Gastroesophageal sphincter (tissue), 4 donors: ENCODE measurements around the gene LIX1. TPM values are rescaled to one million over a fixed set of nuclear protein-coding genes. Genes with fewer than 3 reads are reported as not detected.

Source experiments
- ATAC-seq: fragments of 150-250 bp; one replicate; pipeline ENCODE4 v1.9.1; 2016; ENCODE audit warnings: mild to moderate bottlenecking, moderate library complexity
- H3K27ac ChIP-seq, 4 donors: fragments of 200-600 bp; sonication (generic) in 3 of 4; 1 replicate in 3 of 4; 2 replicates in 1 of 4; pipeline ENCODE4 v1.5.1; 2016 to 2019
- H3K27me3 ChIP-seq: fragments of 200-600 bp; sonication (generic); one replicate; pipeline ENCODE4 v1.5.1; 2019
- H3K36me3 ChIP-seq, 2 donors: fragments of 200-600 bp; sonication (generic); one replicate each; pipeline ENCODE4 v1.5.1; 2019; ENCODE audit warnings: control low read depth in 1 of 2
- H3K4me1 ChIP-seq, 3 donors: fragments of 200-600 bp; sonication (generic); 1 replicate in 2 of 3; 2 replicates in 1 of 3; pipeline ENCODE4 v1.5.1; 2016 to 2019; ENCODE audit warnings: control low read depth in 2 of 3
- H3K4me3 ChIP-seq, 2 donors: fragments of 200-600 bp; sonication (generic); one replicate each; pipeline ENCODE4 v1.5.1; 2019; ENCODE audit warnings: mild to moderate bottlenecking in 1 of 2, moderate library complexity in 1 of 2
- H3K9me3 ChIP-seq, 3 donors: fragments of 200-600 bp; sonication (generic); one replicate each; pipeline ENCODE4 v1.5.1; 2017 to 2019; ENCODE audit warnings: control low read depth in 2 of 3
- EP300 ChIP-seq: sonication (generic); formaldehyde crosslinking; IDR thresholded peaks from one replicate; pipeline ENCODE4 v1.6.1; 2017; ENCODE audit warnings: antibody characterized with exemption, mild to moderate bottlenecking
- POLR2A ChIP-seq, 2 donors: fragments of 450-650 bp; IDR thresholded peaks; one replicate each; pipeline ENCODE4 v1.6.1; 2017; ENCODE audit warnings: antibody characterized with exemption in 2 of 2, mild to moderate bottlenecking in 2 of 2, moderate library complexity in 1 of 2
- POLR2AphosphoS5 ChIP-seq: sonication (generic); formaldehyde crosslinking; IDR thresholded peaks from one replicate; pipeline ENCODE4 v1.6.1; 2017; ENCODE audit warnings: antibody characterized with exemption
- WGBS, 2 donors: methylation state at CpG; one replicate each; pipeline ENCODE4 v1.1.5; 2018; ENCODE audit warnings: low coverage in 1 of 2; 5-methylcytosine and 5-hydroxymethylcytosine counted together
- total RNA-seq, 4 donors: library from RNA; depleted of rRNA; stranded (reverse); fragments of >200 nt; gene quantifications; one replicate each; pipeline ENCODE4 v1.1.0, GENCODE V29; 2016
- TF ChIP-seq, protein P1 (sequence below), 4 experiments: fragments of 200-600 bp in 2 of 4; fragments of 450-650 bp in 2 of 4; sonication (generic) in 1 of 4; IDR thresholded peaks; one replicate each; pipeline ENCODE4 v1.5.1; 2017 to 2019; ENCODE audit warnings: antibody characterized with exemption in 4 of 4, mild to moderate bottlenecking in 2 of 4, moderate library complexity in 2 of 4

LIX1 gene
- total RNA-seq, 4 donors from 2014 or later = 0.08 to 1.1 (median 0.67) TPM; not detected in 1

DNA sequence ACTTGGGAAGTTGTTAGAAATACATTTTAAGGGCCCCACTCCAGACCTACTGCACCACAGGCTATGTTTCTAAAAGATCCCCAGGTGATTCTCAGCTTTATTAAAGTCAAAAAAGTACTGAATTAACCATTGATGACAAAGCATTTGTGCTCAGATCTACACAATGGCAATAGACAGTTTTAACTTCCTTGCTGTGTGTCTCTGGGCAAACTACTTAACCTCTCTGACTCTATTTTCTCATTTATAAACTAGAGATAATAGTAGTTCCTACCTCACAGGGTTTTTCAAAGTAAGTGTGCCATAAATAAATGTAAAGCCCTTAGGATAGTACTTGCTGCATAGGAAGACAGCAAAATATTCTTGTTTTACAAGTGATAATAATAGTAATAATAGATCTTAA, 66.3 kb downstream of the LIX1 start:
- no peak overlapping the region for H3K27ac ChIP-seq
- ATAC-seq = no peak
- no peak for TF ChIP-seq POLR2AphosphoS5
- no peak for TF ChIP-seq POLR2A (IDR thresholded peaks at IDR 0.05)
- TF ChIP-seq, protein P1, sequence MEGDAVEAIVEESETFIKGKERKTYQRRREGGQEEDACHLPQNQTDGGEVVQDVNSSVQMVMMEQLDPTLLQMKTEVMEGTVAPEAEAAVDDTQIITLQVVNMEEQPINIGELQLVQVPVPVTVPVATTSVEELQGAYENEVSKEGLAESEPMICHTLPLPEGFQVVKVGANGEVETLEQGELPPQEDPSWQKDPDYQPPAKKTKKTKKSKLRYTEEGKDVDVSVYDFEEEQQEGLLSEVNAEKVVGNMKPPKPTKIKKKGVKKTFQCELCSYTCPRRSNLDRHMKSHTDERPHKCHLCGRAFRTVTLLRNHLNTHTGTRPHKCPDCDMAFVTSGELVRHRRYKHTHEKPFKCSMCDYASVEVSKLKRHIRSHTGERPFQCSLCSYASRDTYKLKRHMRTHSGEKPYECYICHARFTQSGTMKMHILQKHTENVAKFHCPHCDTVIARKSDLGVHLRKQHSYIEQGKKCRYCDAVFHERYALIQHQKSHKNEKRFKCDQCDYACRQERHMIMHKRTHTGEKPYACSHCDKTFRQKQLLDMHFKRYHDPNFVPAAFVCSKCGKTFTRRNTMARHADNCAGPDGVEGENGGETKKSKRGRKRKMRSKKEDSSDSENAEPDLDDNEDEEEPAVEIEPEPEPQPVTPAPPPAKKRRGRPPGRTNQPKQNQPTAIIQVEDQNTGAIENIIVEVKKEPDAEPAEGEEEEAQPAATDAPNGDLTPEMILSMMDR (IDR thresholded peaks at IDR 0.05) = no peak
- no peak for TF ChIP-seq EP300
- no peak overlapping the region for H3K4me3 ChIP-seq
- H3K36me3 ChIP-seq = no peaks in the 10 kb centered on the region
- no peaks in the 10 kb centered on the region for H3K27me3 ChIP-seq
- H3K9me3 ChIP-seq = no peaks in the 10 kb centered on the region
- H3K4me1 ChIP-seq = peaks cover 0 to 7% (median 0%) of the 10 kb centered on the region in 3 donors

DNA sequence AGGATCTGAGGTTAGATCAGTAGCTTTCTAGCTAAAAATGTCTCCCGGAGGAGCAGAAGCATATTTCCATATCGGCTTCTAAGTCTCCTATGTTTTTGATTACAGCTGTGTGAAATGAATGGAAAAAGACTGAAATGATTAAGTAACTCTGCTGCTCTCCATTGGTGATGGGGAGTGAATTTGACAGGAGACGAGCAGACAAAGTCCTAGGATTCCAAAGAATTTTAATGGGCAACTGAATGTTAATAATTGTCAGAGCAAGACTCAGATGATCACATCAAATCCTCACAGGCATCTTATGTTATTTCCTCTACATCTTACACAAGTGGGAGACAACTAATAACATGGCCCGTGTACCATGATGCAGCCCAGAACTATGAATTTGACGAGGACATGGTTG, 66.8 kb downstream of the LIX1 start:
- H3K27me3 ChIP-seq = no peaks in the 10 kb centered on the region
- no peaks in the 10 kb centered on the region for H3K36me3 ChIP-seq
- no peak overlapping the region for H3K4me3 ChIP-seq
- H3K9me3 ChIP-seq = no peaks in the 10 kb centered on the region
- H3K4me1 ChIP-seq = peaks cover 0 to 11% (median 0%) of the 10 kb centered on the region in 3 donors
- WGBS, 2 donors = 87 to 95% methylated on average over 5 of the region's 5 CpGs
- no peak for ATAC-seq
- no peak overlapping the region for H3K27ac ChIP-seq
- TF ChIP-seq POLR2A (IDR thresholded peaks at IDR 0.05) (no peak), POLR2AphosphoS5 (no peak), EP300 (no peak)
- TF ChIP-seq, protein P1 (IDR thresholded peaks at IDR 0.05) = no peak

DNA sequence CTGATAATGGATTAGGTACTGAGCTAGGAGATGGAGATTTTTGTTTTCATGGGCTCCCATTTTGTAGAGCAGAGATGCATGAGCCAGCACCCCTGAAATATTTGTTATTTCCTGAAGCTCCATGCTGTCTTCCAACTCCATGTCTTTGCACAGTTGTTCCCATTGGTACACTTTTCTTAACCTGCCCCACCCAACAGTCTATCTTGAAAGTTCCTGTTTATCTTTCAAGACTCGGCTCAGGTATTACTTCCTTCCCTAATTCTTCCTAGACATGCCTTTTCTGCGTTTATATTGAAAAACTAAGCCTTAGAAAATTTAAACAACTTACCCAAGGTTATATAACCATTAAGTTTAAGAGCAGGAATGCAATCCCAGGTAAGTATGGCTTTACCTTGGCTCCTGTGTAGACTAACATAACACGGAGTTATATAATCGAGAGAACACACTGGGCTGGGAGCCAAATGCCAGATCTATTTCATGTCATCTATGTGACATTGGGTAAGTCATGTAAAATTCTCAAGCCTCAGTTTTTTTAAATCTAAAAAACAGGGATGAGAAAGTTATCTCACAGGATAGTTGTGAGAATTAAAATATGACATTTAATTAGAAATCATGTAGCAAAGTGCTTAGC, 67.4 kb downstream of the LIX1 start:
- no peaks in the 10 kb centered on the region for H3K36me3 ChIP-seq
- 53 to 71% methylated on average over 4 of the region's 4 CpGs for whole genome bisulfite sequencing, 2 donors
- ATAC-seq = no peak
- no peaks in the 10 kb centered on the region for H3K9me3 ChIP-seq
- TF ChIP-seq POLR2A (IDR thresholded peaks at IDR 0.05) (no peak), EP300 (no peak), POLR2AphosphoS5 (no peak)
- TF ChIP-seq, protein P1 (IDR thresholded peaks at IDR 0.05) = no peak
- H3K4me1 ChIP-seq = peaks cover 0 to 15% (median 0%) of the 10 kb centered on the region in 3 donors
- no peak overlapping the region for H3K27ac ChIP-seq
- no peaks in the 10 kb centered on the region for H3K27me3 ChIP-seq
- H3K4me3 ChIP-seq = no peak overlapping the region

DNA sequence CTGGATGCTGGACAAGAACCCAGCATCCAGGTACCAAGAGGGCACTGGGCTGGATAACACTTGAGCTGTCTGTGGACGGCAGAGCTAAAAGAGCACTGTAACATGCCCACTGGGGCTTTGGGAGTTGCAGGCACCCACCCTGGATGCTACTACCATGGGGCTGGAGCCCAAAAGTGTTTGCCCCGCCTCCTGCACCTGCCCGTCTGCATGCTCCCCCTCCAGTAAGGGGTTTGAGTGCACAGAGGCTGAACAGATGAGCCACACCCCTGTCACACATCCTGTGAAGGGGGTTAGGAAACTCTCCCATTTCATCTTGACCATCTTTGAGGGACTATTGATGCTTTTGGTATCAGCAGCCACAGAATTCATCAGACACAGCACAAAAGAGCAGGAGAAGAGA, 69.0 kb downstream of the LIX1 start:
- TF ChIP-seq POLR2A (IDR thresholded peaks at IDR 0.05) (no peak), POLR2AphosphoS5 (no peak), EP300 (no peak)
- TF ChIP-seq, protein P1 (IDR thresholded peaks at IDR 0.05) = no peak
- H3K4me3 ChIP-seq = no peak overlapping the region
- ATAC-seq = no peak
- no peak overlapping the region for H3K27ac ChIP-seq
- H3K36me3 ChIP-seq = no peaks in the 10 kb centered on the region
- no peaks in the 10 kb centered on the region for H3K9me3 ChIP-seq
- WGBS, 2 donors = 80% methylated on average over 1 of the region's 3 CpGs; no CpG with 5 or more reads in 1 of the 2 donors
- H3K4me1 ChIP-seq = peaks cover 0 to 15% (median 0%) of the 10 kb centered on the region in 3 donors
- H3K27me3 ChIP-seq = no peaks in the 10 kb centered on the region

DNA sequence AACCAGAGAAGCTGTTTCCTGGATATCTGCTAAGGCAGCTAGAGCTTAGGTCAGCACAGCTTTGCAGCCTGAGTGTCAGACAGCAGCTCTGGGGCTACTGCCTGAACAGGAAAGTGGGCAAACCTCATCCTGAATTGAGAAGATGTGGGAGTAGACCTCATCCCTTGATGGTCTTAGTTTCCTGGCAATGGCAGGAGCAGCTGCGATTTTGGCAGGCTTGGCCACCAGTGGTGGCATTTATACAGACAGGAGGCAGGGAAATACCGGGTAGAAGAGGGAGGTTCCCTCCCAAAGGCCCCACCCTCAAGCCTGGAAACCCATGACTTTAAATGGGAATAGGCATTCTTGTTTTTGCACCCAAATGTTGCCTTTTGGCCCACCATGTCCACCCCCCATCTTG, 69.7 kb downstream of the LIX1 start:
- Histone ChIP-seq H3K27me3 (no peaks in the 10 kb centered on the region), H3K9me3 (no peaks in the 10 kb centered on the region), H3K27ac (no peak overlapping the region), H3K36me3 (no peaks in the 10 kb centered on the region), H3K4me1 (peaks cover 0 to 15% (median 0%) of the 10 kb centered on the region in 3 donors), H3K4me3 (no peak overlapping the region)
- WGBS, 2 donors = no CpG with 5 or more reads among the region's 2 CpGs
- no peak for ATAC-seq
- TF ChIP-seq POLR2AphosphoS5 (no peak), POLR2A (IDR thresholded peaks at IDR 0.05) (no peak), EP300 (no peak)
- TF ChIP-seq, protein P1 (IDR thresholded peaks at IDR 0.05) = no peak
